Activated CD8-positive, alpha-beta memory T cell treated with anti-CD3 and anti-CD28 coated beads, Interleukin-2, amount 50 U/mL, for 48 hours (primary cell): ENCODE data around the gene TMEM239.

Source experiments
- DNase-seq: peaks from one replicate; pipeline ENCODE4 v3.0.0-alpha.2; 2020

Gene TMEM239

GRCh38 chr20:2799688-2800520 is 16.3 kb upstream of the TMEM239 start:
- no peak for DNase-seq

GRCh38 chr20:2800521-2801285 is 15.5 kb upstream of the TMEM239 start, which contains the start of gene CPXM1:
Gene CPXM1, minus strand, starts transcription at chr20:2800627. Its CDS starts 55 bp downstream, at chr20:2800572.
- DNase-seq, result peak; percentile 74

GRCh38 chr20:2801286-2801728 is 14.9 kb upstream of the TMEM239 start:
- no peak for DNase-seq

GRCh38 chr20:2804041-2804828 is 11.9 kb upstream of the TMEM239 start:
- DNase-seq, result peak; percentile 32

- DNase-seq, result peak; percentile 49
Measured at GRCh38 chr20:2804852-2805688, 11.1 kb upstream of the TMEM239 start.

- peak; percentile 35 for DNase-seq
Measured at GRCh38 chr20:2805689-2806350, 10.3 kb upstream of the TMEM239 start.

- peak; percentile 33 for DNase-seq
Measured at GRCh38 chr20:2806351-2806701, 9.8 kb upstream of the TMEM239 start.

- DNase-seq, result peak; percentile 38
Measured at GRCh38 chr20:2807019-2807418, 9.1 kb upstream of the TMEM239 start.

GRCh38 chr20:2807929-2808328 is 8.2 kb upstream of the TMEM239 start:
- DNase-seq, result peak; percentile 25

- DNase-seq, result peak; percentile 35
Measured at GRCh38 chr20:2809690-2810089, 6.5 kb upstream of the TMEM239 start.

GRCh38 chr20:2812189-2812588 is 4.0 kb upstream of the TMEM239 start:
- no peak for DNase-seq

- DNase-seq, result no peak
Measured at GRCh38 chr20:2814076-2814475, 2.1 kb upstream of the TMEM239 start.

- no peak for DNase-seq
Measured at GRCh38 chr20:2814587-2815051, 1.5 kb upstream of the TMEM239 start, which contains the start of gene C20orf141. Gene C20orf141, plus strand, starts transcription at chr20:2814987. Its CDS starts 198 bp downstream, at chr20:2815185.

GRCh38 chr20:2815242-2815900 is 793 bp upstream of the TMEM239 start:
- peak; percentile 44 for DNase-seq

- peak; percentile 53 for DNase-seq
Measured at GRCh38 chr20:2816583-2817340, 598 bp downstream of the TMEM239 start.

GRCh38 chr20:2817341-2817726 is 1.2 kb downstream of the TMEM239 start:
- DNase-seq, result peak; percentile 6

- no peak for DNase-seq
Measured at GRCh38 chr20:2817891-2818595, 1.9 kb downstream of the TMEM239 start.

GRCh38 chr20:2820084-2820895 is 4.1 kb downstream of the TMEM239 start:
- peak; percentile 29 for DNase-seq
